ENCODE measurements around the gene ETV6. TPM values are rescaled to one million over a fixed set of nuclear protein-coding genes. Genes with fewer than 3 reads are reported as not detected.

ETV6 gene
- total RNA-seq, 1 donor from 2014 or later, result 33.4 TPM

- no peaks in the 10 kb centered on the region for H3K36me3 Mint-ChIP-seq (ENCODE audit: low read depth)
- H3K27me3 Mint-ChIP-seq (ENCODE audit: low read depth), result no peaks in the 10 kb centered on the region
- H3K4me1 Mint-ChIP-seq (ENCODE audit: low read depth), result peaks cover 20% of the 10 kb centered on the region
- no peak for DNase-seq (ENCODE audit: low spot score)
- no peaks in the 10 kb centered on the region for H3K9me3 Mint-ChIP-seq (ENCODE audit: low read depth)
- no peak for TF ChIP-seq CTCF (IDR thresholded peaks at IDR 0.05)
- H3K4me3 Mint-ChIP-seq (ENCODE audit: unreplicated experiment), result no peak overlapping the region
- no peak overlapping the region for H3K27ac Mint-ChIP-seq (ENCODE audit: unreplicated experiment)
Measured at GRCh38 chr12:11739980-11740577, 90.6 kb downstream of the ETV6 start.

GRCh38 chr12:11741434-11742092, 92.1 kb downstream of the ETV6 start:
- Mint-ChIP-seq H3K27me3 (ENCODE audit: low read depth) (no peaks in the 10 kb centered on the region), H3K9me3 (ENCODE audit: low read depth) (no peaks in the 10 kb centered on the region), H3K36me3 (ENCODE audit: low read depth) (no peaks in the 10 kb centered on the region), H3K4me1 (ENCODE audit: low read depth) (peaks cover 29% of the 10 kb centered on the region), H3K4me3 (ENCODE audit: unreplicated experiment) (no peak overlapping the region), H3K27ac (ENCODE audit: unreplicated experiment) (no peak overlapping the region)
- TF ChIP-seq CTCF (IDR thresholded peaks at IDR 0.05), result no peak
- no peak for DNase-seq (ENCODE audit: low spot score)

GRCh38 chr12:11743423-11744409, 94.2 kb downstream of the ETV6 start:
- TF ChIP-seq CTCF (IDR thresholded peaks at IDR 0.05), result no peak
- Mint-ChIP-seq H3K4me1 (ENCODE audit: low read depth) (peaks cover 33% of the 10 kb centered on the region), H3K4me3 (ENCODE audit: unreplicated experiment) (no peak overlapping the region), H3K27ac (ENCODE audit: unreplicated experiment) (no peak overlapping the region), H3K27me3 (ENCODE audit: low read depth) (no peaks in the 10 kb centered on the region), H3K9me3 (ENCODE audit: low read depth) (no peaks in the 10 kb centered on the region), H3K36me3 (ENCODE audit: low read depth) (no peaks in the 10 kb centered on the region)
- no peak for DNase-seq (ENCODE audit: low spot score)

GRCh38 chr12:11744410-11744801, 94.9 kb downstream of the ETV6 start:
- no peak overlapping the region for H3K4me3 Mint-ChIP-seq (ENCODE audit: unreplicated experiment)
- no peaks in the 10 kb centered on the region for H3K36me3 Mint-ChIP-seq (ENCODE audit: low read depth)
- no peak for TF ChIP-seq CTCF (IDR thresholded peaks at IDR 0.05)
- no peak overlapping the region for H3K27ac Mint-ChIP-seq (ENCODE audit: unreplicated experiment)
- no peaks in the 10 kb centered on the region for H3K9me3 Mint-ChIP-seq (ENCODE audit: low read depth)
- H3K27me3 Mint-ChIP-seq (ENCODE audit: low read depth), result no peaks in the 10 kb centered on the region
- DNase-seq (ENCODE audit: low spot score), result no peak
- H3K4me1 Mint-ChIP-seq (ENCODE audit: low read depth), result peaks cover 33% of the 10 kb centered on the region

GRCh38 chr12:11745113-11745512, 95.6 kb downstream of the ETV6 start:
- Mint-ChIP-seq H3K27me3 (ENCODE audit: low read depth) (no peaks in the 10 kb centered on the region), H3K4me3 (ENCODE audit: unreplicated experiment) (no peak overlapping the region), H3K4me1 (ENCODE audit: low read depth) (peaks cover 36% of the 10 kb centered on the region), H3K27ac (ENCODE audit: unreplicated experiment) (no peak overlapping the region), H3K9me3 (ENCODE audit: low read depth) (no peaks in the 10 kb centered on the region), H3K36me3 (ENCODE audit: low read depth) (no peaks in the 10 kb centered on the region)
- no peak for TF ChIP-seq CTCF (IDR thresholded peaks at IDR 0.05)
- DNase-seq (ENCODE audit: low spot score), result no peak
